NCI-H2227 (cell line): ENCODE results near the gene NOS3.
"Not testable (repeated sequence)": the region's sequence is repeated elsewhere in the genome, so short reads cannot be mapped to it uniquely, and the experiment has no call there.

Source experiments
- DNase-seq: peaks from one replicate; lab custom pipeline; 2025; ENCODE audit not compliant: unreplicated experiment; lab: John Stamatoyannopoulos, UW

The NOS3 gene

GRCh38 chr7:151033864-151034249 is 43.0 kb downstream of the NOS3 start:
- no peak for DNase-seq

DNA sequence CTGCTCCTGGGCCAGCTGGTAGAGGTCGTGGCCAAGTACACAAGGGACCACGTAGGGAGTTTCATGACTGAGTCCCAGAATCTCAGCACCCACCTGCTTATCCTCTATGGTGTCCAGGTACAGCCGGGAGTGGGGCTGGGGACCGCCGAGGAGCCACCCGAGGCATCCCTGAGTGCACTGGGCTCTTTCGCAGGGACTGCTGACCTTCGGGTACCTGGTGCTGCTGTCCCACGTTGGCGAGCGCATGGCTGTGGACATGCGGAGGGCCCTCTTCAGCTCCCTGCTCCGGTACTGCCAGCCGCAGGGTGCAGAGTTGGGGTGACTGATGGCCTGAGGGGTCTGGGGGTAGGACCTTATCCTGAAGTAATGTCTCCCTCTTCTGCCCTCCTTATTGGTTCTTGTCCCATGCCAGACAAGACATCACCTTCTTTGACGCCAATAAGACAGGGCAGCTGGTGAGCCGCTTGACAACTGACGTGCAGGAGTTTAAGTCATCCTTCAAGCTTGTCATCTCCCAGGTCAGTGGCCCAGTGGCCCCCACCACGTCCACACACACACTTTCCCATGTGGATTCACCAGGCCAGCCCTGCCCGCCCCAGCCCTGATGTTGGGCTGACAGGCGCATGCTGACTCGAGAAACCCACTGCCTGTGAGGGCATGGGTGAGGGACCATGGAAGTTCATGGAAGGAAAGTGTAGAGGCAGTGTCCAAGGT is 43.7 kb downstream of the NOS3 start:
- DNase-seq = no peak

DNA sequence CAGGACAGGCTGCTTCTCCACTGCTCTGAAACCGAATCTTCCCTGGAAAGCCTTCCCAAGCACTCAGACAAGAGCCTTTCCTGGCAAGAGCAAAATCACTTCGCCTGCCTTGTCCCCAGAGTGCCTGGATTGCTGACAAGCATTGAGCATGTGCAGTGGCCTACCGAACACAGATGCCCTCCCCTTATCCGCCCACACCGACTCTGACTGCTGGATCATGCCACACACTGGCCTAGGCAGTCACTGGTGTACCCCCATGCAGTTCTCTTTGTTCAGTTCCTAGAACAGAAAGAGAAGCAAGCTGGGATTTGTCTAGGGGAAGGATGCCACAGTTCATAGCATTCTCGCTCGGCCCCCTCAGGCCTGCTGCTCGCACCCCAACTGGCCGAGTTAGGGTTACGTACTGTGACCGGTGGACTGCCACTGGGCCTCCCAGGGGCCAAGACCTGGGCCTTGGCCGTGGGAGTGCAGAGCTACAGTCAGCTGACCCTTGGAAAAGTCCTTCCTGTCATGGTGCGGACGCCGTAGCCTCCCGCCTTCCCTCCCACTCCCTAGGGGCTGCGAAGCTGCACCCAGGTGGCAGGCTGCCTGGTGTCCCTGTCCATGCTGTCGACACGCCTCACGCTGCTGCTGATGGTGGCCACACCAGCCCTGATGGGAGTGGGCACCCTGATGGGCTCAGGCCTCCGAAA is 44.4 kb downstream of the NOS3 start:
- DNase-seq = no peak

GRCh38 chr7:151035902-151036301 is 45.1 kb downstream of the NOS3 start:
- DNase-seq = no peak

- peak; percentile 64 for DNase-seq
These were observed 48.4 kb downstream of the NOS3 start for GRCh38 chr7:151038951-151039849.

- DNase-seq = no peak
These were observed 49.2 kb downstream of the NOS3 start for GRCh38 chr7:151039850-151040548.

DNA sequence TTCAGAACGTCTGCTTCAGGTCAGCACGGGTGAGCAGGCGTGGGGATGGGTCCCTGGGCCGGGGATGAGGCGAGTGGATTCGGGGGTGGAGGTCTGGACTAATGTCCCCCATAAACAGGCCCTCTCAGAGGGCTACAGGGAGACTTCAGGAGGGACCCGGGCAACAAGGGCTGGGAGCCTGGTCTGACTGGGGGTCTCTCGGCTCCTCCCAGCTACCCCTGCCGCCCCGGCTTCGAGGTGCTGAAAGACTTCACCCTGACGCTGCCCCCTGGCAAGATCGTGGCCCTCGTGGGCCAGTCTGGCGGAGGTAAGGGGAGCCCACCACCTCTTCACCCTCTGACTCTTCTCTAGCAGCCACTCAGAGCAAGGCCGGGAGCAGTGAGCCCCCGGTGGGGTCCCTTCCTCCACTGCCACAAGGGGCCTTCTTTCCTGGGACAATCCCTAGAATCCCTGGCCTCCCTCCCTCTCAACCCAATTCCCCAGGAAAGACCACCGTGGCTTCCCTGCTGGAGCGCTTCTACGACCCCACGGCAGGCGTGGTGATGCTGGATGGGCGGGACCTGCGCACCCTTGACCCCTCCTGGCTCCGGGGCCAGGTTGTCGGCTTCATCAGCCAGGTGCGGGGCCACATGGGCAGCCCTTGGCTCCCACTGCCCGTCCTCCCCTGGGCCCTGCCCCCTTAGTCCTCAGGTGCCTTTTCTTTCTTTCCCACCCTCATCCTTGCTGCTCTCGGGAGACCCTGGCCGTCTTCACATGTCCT is 50.0 kb downstream of the NOS3 start:
- no peak for DNase-seq

- DNase-seq = not testable (repeated sequence)
These were observed 52.6 kb downstream of the NOS3 start for GRCh38 chr7:151043449-151043848.

- no peak for DNase-seq
These were observed 53.1 kb downstream of the NOS3 start for GRCh38 chr7:151043959-151044358.

DNA sequence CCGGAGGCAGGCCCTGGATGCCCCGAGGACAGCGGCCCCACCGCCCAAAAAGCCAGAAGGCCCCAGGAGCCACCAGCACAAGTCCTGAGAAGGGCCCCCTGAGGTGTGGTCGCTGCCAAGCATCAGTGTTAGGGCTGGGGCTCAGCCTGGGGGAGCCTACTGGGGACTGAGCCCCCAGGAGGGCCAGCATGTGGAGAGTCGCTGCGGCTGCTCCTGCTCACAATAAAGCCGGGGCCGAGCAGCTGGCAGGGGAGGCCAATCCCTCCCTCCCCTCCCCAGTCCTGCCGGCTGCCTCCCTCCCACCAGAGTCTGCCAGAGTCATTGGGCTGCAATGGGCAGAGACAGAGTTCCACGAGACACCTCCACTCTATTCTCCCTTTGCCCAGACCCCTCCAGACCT is 54.4 kb downstream of the NOS3 start:
- DNase-seq = no peak

DNA sequence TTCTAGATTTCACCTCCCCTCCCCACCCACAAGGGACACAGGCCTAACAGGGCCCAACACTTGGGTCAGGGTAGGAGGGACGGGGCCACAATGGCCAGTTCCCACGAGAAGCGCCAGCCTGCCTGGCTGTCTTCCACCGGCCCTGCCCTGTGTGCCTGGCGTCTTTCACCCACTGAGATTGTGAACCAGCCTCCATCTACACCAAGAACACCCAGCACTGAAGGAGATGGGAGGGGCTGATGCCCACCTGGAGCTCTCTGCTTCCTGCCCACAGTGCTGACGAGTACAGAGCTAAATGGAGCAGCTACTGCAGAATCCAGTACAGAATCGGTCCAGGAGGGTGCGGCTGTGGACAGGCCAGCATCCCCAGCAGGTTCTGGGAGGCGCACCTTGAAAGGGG is 55.1 kb downstream of the NOS3 start:
- DNase-seq = no peak

DNA sequence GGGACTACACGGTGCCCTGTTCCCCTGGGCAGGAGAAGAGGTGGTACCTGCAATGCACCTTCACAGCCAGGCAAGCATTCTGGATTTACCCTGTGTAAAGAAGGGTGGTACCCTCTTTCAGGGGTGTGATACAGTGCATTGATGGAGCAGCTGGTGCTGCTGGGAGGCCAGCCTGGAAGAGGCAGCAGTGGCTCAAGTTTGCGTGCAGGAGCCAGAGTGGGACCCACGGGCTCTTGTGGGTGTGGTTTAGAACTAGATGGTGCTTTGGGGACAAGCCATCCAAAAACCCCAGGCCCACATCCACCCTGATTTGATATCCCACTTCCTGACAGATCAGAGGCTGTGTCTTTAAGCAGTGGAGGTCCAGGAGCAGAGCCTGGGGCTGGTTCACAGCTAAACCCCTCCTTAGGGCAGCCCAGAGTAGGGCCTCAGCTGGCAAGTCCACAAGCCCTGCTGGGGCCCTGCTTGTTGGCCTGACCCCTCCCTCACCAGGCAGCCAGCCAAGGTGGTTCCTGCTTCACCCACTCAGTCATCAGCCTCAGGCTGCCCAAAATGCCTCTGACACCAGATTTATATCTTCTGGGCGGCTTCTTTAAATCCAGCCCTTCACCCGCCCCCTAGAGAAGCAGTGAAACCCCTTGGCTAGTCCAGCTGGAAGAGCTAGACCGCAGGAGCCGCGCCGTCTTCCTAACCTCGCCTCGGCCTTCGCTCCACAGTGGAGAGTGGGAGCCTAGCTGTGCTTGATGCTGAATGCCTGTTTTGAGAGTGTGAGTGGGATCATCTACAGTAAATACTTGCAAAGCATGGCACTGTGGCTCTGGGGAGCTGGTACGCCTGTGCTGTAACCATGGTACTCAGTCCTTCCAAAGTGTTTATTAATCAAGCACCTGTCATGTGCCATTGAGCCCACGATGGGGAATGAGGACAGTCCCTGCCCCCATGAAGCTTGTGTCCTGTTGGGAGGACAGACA is 56.1 kb downstream of the NOS3 start:
- peak; percentile 71 for DNase-seq

GRCh38 chr7:151047976-151048815 is 57.4 kb downstream of the NOS3 start, which contains the start of gene ASIC3:
Gene ASIC3, plus strand, starts transcription at chr7:151048531. Its CDS starts 355 bp downstream, at chr7:151048886.
- no peak for DNase-seq

DNA sequence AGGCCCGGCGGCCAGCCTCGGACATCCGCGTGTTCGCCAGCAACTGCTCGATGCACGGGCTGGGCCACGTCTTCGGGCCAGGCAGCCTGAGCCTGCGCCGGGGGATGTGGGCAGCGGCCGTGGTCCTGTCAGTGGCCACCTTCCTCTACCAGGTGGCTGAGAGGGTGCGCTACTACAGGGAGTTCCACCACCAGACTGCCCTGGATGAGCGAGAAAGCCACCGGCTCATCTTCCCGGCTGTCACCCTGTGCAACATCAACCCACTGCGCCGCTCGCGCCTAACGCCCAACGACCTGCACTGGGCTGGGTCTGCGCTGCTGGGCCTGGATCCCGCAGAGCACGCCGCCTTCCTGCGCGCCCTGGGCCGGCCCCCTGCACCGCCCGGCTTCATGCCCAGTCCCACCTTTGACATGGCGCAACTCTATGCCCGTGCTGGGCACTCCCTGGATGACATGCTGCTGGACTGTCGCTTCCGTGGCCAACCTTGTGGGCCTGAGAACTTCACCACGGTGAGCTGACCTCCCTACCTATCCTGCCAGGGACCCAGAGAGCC is 58.2 kb downstream of the NOS3 start:
- DNase-seq = no peak

- no peak for DNase-seq
These were observed 60.3 kb downstream of the NOS3 start for GRCh38 chr7:151051108-151051507.

DNA sequence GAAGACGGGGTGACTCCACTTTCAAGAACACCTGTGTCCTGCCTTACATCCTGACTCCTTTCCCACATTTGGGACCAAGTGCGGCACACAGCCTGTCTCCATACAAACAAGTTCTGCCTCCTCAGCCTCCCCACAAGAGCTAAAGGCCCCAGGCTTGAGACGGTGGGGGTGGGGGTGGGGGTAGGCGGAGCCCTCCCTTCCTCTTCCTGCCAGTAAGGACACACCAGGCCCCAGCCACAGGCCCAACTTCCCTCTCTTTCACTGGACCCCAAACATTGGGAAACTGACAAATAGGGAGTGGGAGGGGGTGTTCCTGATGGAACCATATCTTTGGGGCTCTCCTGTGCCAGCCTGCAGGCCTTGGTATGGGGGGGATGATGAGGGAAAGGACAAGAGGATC is 62.3 kb downstream of the NOS3 start:
- DNase-seq = no peak

- DNase-seq = no peak
These were observed 62.9 kb downstream of the NOS3 start for GRCh38 chr7:151053751-151054150.

- no peak for DNase-seq
These were observed 65.5 kb downstream of the NOS3 start for GRCh38 chr7:151056283-151056665.
